Gastrocnemius medialis (tissue), 4 donors: Measurements from ENCODE around the gene SCUBE1.

Source experiments
- CTCF ChIP-seq, 5 experiments: fragments of 450-650 bp in 3 of 5; fragments of 200-600 bp in 2 of 5; sonication (generic) in 2 of 5; IDR thresholded peaks in 4 of 5; conservative IDR thresholded peaks in 1 of 5; 1 replicate in 4 of 5; 2 replicates in 1 of 5; pipeline ENCODE4 v1.5.1; 2016 to 2019; ENCODE audit warnings: antibody characterized with exemption in 5 of 5, mild to moderate bottlenecking in 3 of 5, moderate library complexity in 3 of 5
- POLR2A ChIP-seq, 2 donors: fragments of 450-650 bp; IDR thresholded peaks; one replicate each; pipeline ENCODE4 v1.6.1; 2017; ENCODE audit warnings: antibody characterized with exemption in 2 of 2, mild to moderate bottlenecking in 2 of 2, moderate library complexity in 2 of 2

GRCh38 chr22:43302531-43303041, 40.6 kb downstream of the SCUBE1 start:
- TF ChIP-seq CTCF (IDR thresholded peaks at IDR 0.05 in 4 of 5, conservative IDR thresholded peaks at IDR 0.05 in 1 of 5) (no peak), POLR2A (IDR thresholded peaks at IDR 0.05) (no peak)
